H1 (cell line): ENCODE results near the gene SLC8A1. TPM values are rescaled to one million over a fixed set of nuclear protein-coding genes. Genes with fewer than 3 reads are reported as not detected.

Experiments used
- CTCF ChIA-PET: fragments of 300-600 bp; sonication (Branson Sonifier 250); formaldehyde crosslinking; loops from one replicate; lab custom pipeline; 2021; ENCODE audit not compliant: partially characterized antibody; lab: Charles Lee
- POLR2A ChIA-PET: fragments of 300-600 bp; sonication (Branson Sonifier 250); formaldehyde crosslinking; loops from one replicate; lab custom pipeline; 2021; ENCODE audit warnings: inconsistent platforms; ENCODE audit not compliant: partially characterized antibody; lab: Charles Lee
- DNase-seq, 2 experiments: peaks; one replicate each; pipeline versions ENCODE4 v3.0.0 to v3.0.0-alpha.2; 2010 to 2022; ENCODE audit warnings: low spot score in 2 of 2, low read depth in 1 of 2, mixed read lengths in 1 of 2
- FAIRE-seq: peaks from 2 replicates; lab custom pipeline; 2011; peaks lifted over from hg19 to GRCh38; lab: Jason Lieb, UNC
- H2AFZ ChIP-seq: 2 replicates; pipeline ENCODE4 v1.8.1; 2012; ENCODE audit warnings: low read length, inconsistent platforms
- H2AK5ac ChIP-seq: 2 replicates; pipeline ENCODE4 v1.6.1; 2013; ENCODE audit warnings: low read depth, low read length
- H2BK120ac ChIP-seq: replicated peaks from 2 replicates; pipeline ENCODE3; 2013; ENCODE audit warnings: low read depth, low read length, inconsistent platforms
- H2BK12ac ChIP-seq: 2 replicates; pipeline ENCODE4 v1.6.1; 2013; ENCODE audit warnings: low read depth, low read length
- H2BK15ac ChIP-seq: 2 replicates; pipeline ENCODE4 v1.6.1; 2013; ENCODE audit warnings: low read length
- H2BK20ac ChIP-seq: 2 replicates; pipeline ENCODE4 v1.6.1; 2013; ENCODE audit warnings: low read length
- H2BK5ac ChIP-seq: 2 replicates; pipeline ENCODE4 v1.6.1; 2013; ENCODE audit warnings: low read depth, low read length
- H3K14ac ChIP-seq: 2 replicates; pipeline ENCODE4 v1.6.1; 2013; ENCODE audit warnings: inconsistent platforms; ENCODE audit not compliant: insufficient read length
- H3K18ac ChIP-seq: 2 replicates; pipeline ENCODE4 v1.6.1; 2013; ENCODE audit warnings: low read length; ENCODE audit errors: extremely low read depth
- H3K23ac ChIP-seq: 2 replicates; pipeline ENCODE4 v1.6.1; 2013; ENCODE audit warnings: inconsistent platforms; ENCODE audit not compliant: insufficient read length
- H3K23me2 ChIP-seq: 2 replicates; pipeline ENCODE4 v1.6.1; 2013; ENCODE audit warnings: low read depth, low read length
- H3K27ac ChIP-seq: 2 replicates; pipeline ENCODE4 v1.6.1; 2011; ENCODE audit warnings: low read depth, low read length, inconsistent platforms
- H3K27me3 ChIP-seq, 4 experiments: replicated peaks in 1 of 4; 1 replicate in 1 of 4; 2 replicates in 3 of 4; pipeline versions ENCODE4 v1.6.1 to v1.8.1; 2011 to 2013; ENCODE audit warnings: low read length in 3 of 4, mild to moderate bottlenecking in 3 of 4, inconsistent platforms in 2 of 4, mixed read lengths in 2 of 4, moderate library complexity in 1 of 4; ENCODE audit not compliant: control insufficient read depth in 3 of 4, insufficient read depth in 3 of 4; ENCODE audit errors: extremely low read depth in 1 of 4
- H3K36me3 ChIP-seq, 4 experiments: 2 replicates each; pipeline versions ENCODE4 v1.6.1 to v1.8.1; 2011 to 2013; ENCODE audit warnings: mild to moderate bottlenecking in 4 of 4, low read length in 3 of 4, moderate library complexity in 2 of 4, control low read depth in 1 of 4, inconsistent platforms in 1 of 4; ENCODE audit not compliant: insufficient read depth in 4 of 4, control insufficient read depth in 2 of 4
- H3K4ac ChIP-seq: replicated peaks from 2 replicates; pipeline ENCODE3; 2013; ENCODE audit warnings: low read length, low read depth, mixed read lengths, inconsistent platforms; ENCODE audit not compliant: insufficient read length
- H3K4me1 ChIP-seq, 4 experiments: replicated peaks in 1 of 4; 1 replicate in 1 of 4; 2 replicates in 3 of 4; pipeline versions ENCODE4 v1.6.1 to v1.8.1; 2011 to 2013; ENCODE audit warnings: low read length in 3 of 4, inconsistent platforms in 2 of 4, mixed read lengths in 1 of 4; ENCODE audit not compliant: insufficient read depth in 4 of 4, control insufficient read depth in 3 of 4
- H3K4me2 ChIP-seq, 2 experiments: 2 replicates each; pipeline versions ENCODE4 v1.6.1 to v1.8.1; 2011 to 2013; ENCODE audit warnings: low read depth in 2 of 2, low read length in 2 of 2, control low read depth in 1 of 2, inconsistent platforms in 1 of 2, mild to moderate bottlenecking in 1 of 2; ENCODE audit not compliant: insufficient read depth in 1 of 2
- H3K4me3 ChIP-seq, 4 experiments: fragments of 200-600, 300-600 bp in 1 of 4; sonication (generic), shearing (Covaris generic), sonication (Bioruptor Twin) in 1 of 4; 2 replicates each; pipeline versions ENCODE4 v1.5.1 to v1.8.1; 2011 to 2016; ENCODE audit warnings: low read length in 4 of 4, low read depth in 3 of 4, control low read depth in 2 of 4, inconsistent platforms in 2 of 4, mild to moderate bottlenecking in 2 of 4, mixed read lengths in 1 of 4, moderate library complexity in 1 of 4; ENCODE audit not compliant: insufficient read depth in 2 of 4; ENCODE audit errors: extremely low read depth in 1 of 4
- H3K56ac ChIP-seq: replicated peaks from 2 replicates; pipeline ENCODE3; 2013; ENCODE audit warnings: low read depth, mild to moderate bottlenecking, mixed read lengths, low read length, inconsistent platforms; ENCODE audit not compliant: insufficient read length
- H3K79me1 ChIP-seq: 2 replicates; pipeline ENCODE4 v1.6.1; 2013; ENCODE audit warnings: low read depth, low read length, control low read depth
- H3K79me2 ChIP-seq, 2 experiments: 2 replicates each; pipeline versions ENCODE4 v1.6.1 to v1.8.1; 2012 to 2013; ENCODE audit warnings: low read length in 2 of 2, mild to moderate bottlenecking in 2 of 2, inconsistent platforms in 1 of 2; ENCODE audit not compliant: insufficient read depth in 2 of 2, control insufficient read depth in 1 of 2
- H3K9ac ChIP-seq, 4 experiments: replicated peaks in 1 of 4; 1 replicate in 1 of 4; 2 replicates in 3 of 4; pipeline versions ENCODE4 v1.6.1 to v1.8.1; 2011 to 2013; ENCODE audit warnings: low read depth in 3 of 4, low read length in 3 of 4, control low read depth in 2 of 4, mild to moderate bottlenecking in 2 of 4, moderate library complexity in 2 of 4, inconsistent platforms in 1 of 4; ENCODE audit errors: extremely low read depth in 1 of 4
- H3K9me3 ChIP-seq, 2 experiments: 2 replicates each; pipeline versions ENCODE4 v1.6.1 to v1.8.1; 2012 to 2013; ENCODE audit warnings: mild to moderate bottlenecking in 2 of 2, moderate library complexity in 2 of 2, control low read depth in 1 of 2, inconsistent platforms in 1 of 2, low read depth in 1 of 2, low read length in 1 of 2, mixed read lengths in 1 of 2; ENCODE audit not compliant: insufficient read depth in 2 of 2
- H4K20me1 ChIP-seq, 2 experiments: replicated peaks in 1 of 2; 2 replicates each; pipeline versions ENCODE3 to v1.8.1; 2011 to 2013; ENCODE audit warnings: inconsistent platforms in 2 of 2, low read length in 2 of 2, mild to moderate bottlenecking in 1 of 2; ENCODE audit not compliant: insufficient read depth in 2 of 2, control insufficient read depth in 1 of 2
- H4K5ac ChIP-seq: 2 replicates; pipeline ENCODE4 v1.6.1; 2013; ENCODE audit warnings: low read length, low read depth, mixed read lengths, inconsistent platforms; ENCODE audit not compliant: insufficient read length
- H4K8ac ChIP-seq: 2 replicates; pipeline ENCODE4 v1.8.0; 2013; ENCODE audit warnings: mild to moderate bottlenecking, moderate library complexity, low read length, inconsistent platforms; ENCODE audit not compliant: insufficient read depth; ENCODE audit errors: extremely low read depth
- H4K91ac ChIP-seq: replicated peaks from 2 replicates; pipeline ENCODE3; 2013; ENCODE audit warnings: low read length, mixed read lengths, inconsistent platforms; ENCODE audit not compliant: insufficient read length
- ZNF274 ChIP-seq: IDR thresholded peaks from 2 replicates; pipeline ENCODE4 v1.7.0; 2012; ENCODE audit warnings: low read length, borderline replicate concordance; ENCODE audit errors: extremely low read depth
- WGBS, 2 experiments: shearing (Covaris generic) in 1 of 2; methylation state at CpG; one replicate each; pipeline versions ENCODE4 v1.1.6 to v1.1.7; 2013 to 2015; ENCODE audit warnings: low lambda C conversion rate in 2 of 2, mixed read lengths in 2 of 2, inconsistent platforms in 1 of 2, low coverage in 1 of 2, missing lambda C conversion rate in 1 of 2; ENCODE audit not compliant: insufficient replicate concordance in 2 of 2, insufficient coverage in 1 of 2, insufficient read length in 1 of 2; ENCODE audit errors: extremely low coverage in 1 of 2, missing lambda C conversion rate in 1 of 2; 5-methylcytosine and 5-hydroxymethylcytosine counted together
- polyA plus RNA-seq, 7 experiments: library from polyadenylated mRNA; depleted of rRNA in 3 of 7; stranded (reverse) in 5 of 7; unstranded in 2 of 7; fragments of >200 nt in 5 of 7; fragments of 200-250 nt in 2 of 7; gene quantifications; 1 replicate in 5 of 7; 2 replicates in 1 of 7; 4 replicates in 1 of 7; pipeline versions ENCODE4 v1.2.1 to v1.2.3, GENCODE V29; 2011 to 2013; ENCODE audit warnings: missing spikeins in 2 of 7, mixed read lengths in 2 of 7
- total RNA-seq: library from RNA; stranded (reverse); fragmentation: NEBNext Ultra II Directional; extraction: Animal tissue kit (Norgen Biotek cat#: 25700); gene quantifications from 2 replicates; pipeline ENCODE4 v1.2.1, GENCODE V29; 2021

The SLC8A1 gene
- total and polyA plus RNA-seq, 2 of the 8 experiments (the other 6 are each of a cell fraction or from before 2014, with no cell fraction given), result 0.68 to 3.6 TPM

- Histone ChIP-seq H4K8ac (no peak overlapping the region), H3K4me2 (no peak overlapping the region), H3K79me1 (no peaks in the 10 kb centered on the region), H3K18ac (no peak overlapping the region), H2BK15ac (no peak overlapping the region), H4K5ac (no peak overlapping the region), H3K79me2 (no peaks in the 10 kb centered on the region), H2BK120ac (no peak overlapping the region), H3K23ac (no peak overlapping the region), H3K9me3 (no peaks in the 10 kb centered on the region), H3K14ac (no peak overlapping the region), H4K91ac (no peak overlapping the region), H3K56ac (no peak overlapping the region), H3K23me2 (no peaks in the 10 kb centered on the region), H3K9ac (no peak overlapping the region; a peak in 1 of 7 replicates), H3K4ac (no peak overlapping the region), H3K4me3 (no peak overlapping the region), H2BK20ac (no peak overlapping the region), H3K36me3 (no peaks in the 10 kb centered on the region), H3K4me1 (no peaks in the 10 kb centered on the region), H3K27ac (no peak overlapping the region), H3K27me3 (no peaks in the 10 kb centered on the region), H2AFZ (no peak overlapping the region; the same call in 1 of the 2 replicates), H2BK12ac (no peak overlapping the region), H2BK5ac (no peak overlapping the region), H2AK5ac (no peak overlapping the region), H4K20me1 (no peaks in the 10 kb centered on the region)
- TF ChIP-seq ZNF274, result no peak
- FAIRE-seq (no peak), DNase-seq (no peak)
- WGBS, 2 experiments, result 92% methylated on average over 3 of the region's 3 CpGs; no CpG with 5 or more reads in 1 of the 2 experiments
- ChIA-PET CTCF (interaction anchor here (0.6 to 1.4 kb wide), 6 partner anchors 10 to 275 kb away, joined by 3 to 5 read pairs (median 4); no protein-coding TSS in a partner anchor), POLR2A (no interaction called here)
These were observed 170.6 kb downstream of the SLC8A1 start for GRCh38 chr2:40281021-40281940.
